Measurements from ENCODE around the gene NPY2R. TPM values are rescaled to one million over a fixed set of nuclear protein-coding genes. Genes with fewer than 3 reads are reported as not detected.

NPY2R gene
- total RNA-seq, 4 donors from 2014 or later = 0.62 TPM; not detected in 3

DNA sequence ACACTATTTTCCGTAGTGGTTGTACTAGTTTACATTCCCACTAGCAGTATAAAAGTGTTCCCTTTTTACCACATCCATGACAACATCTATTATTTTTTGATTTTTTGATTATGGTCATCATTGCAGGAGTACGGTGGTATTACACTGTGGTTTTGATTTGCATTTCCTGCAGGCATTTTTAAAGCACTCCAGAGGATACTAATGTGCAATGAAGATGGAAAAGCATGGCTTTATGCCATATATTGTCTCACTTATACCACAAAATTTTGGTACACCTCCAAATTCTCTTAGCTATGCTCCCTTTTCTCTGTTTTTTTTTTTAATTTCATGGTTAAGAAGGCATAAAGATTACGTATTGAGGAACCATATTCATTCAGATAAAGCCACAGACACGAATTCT, 35.1 kb upstream of the NPY2R start:
- Histone ChIP-seq H3K4me3 (no peak overlapping the region), H3K36me3 (no peaks in the 10 kb centered on the region), H3K27me3 (no peaks in the 10 kb centered on the region), H3K27ac (no peak overlapping the region), H3K4me1 (no peaks in the 10 kb centered on the region), H3K9me3 (no peaks in the 10 kb centered on the region)
- intact Hi-C loops (cut with DNase I; ENCODE audit: low total_unique reads) = no loop called here
- TF ChIP-seq, protein P1, sequence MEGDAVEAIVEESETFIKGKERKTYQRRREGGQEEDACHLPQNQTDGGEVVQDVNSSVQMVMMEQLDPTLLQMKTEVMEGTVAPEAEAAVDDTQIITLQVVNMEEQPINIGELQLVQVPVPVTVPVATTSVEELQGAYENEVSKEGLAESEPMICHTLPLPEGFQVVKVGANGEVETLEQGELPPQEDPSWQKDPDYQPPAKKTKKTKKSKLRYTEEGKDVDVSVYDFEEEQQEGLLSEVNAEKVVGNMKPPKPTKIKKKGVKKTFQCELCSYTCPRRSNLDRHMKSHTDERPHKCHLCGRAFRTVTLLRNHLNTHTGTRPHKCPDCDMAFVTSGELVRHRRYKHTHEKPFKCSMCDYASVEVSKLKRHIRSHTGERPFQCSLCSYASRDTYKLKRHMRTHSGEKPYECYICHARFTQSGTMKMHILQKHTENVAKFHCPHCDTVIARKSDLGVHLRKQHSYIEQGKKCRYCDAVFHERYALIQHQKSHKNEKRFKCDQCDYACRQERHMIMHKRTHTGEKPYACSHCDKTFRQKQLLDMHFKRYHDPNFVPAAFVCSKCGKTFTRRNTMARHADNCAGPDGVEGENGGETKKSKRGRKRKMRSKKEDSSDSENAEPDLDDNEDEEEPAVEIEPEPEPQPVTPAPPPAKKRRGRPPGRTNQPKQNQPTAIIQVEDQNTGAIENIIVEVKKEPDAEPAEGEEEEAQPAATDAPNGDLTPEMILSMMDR (IDR thresholded peaks at IDR 0.05) = no peak
- no peak for TF ChIP-seq POLR2A (IDR thresholded peaks at IDR 0.05)
- no peak for DNase-seq

DNA sequence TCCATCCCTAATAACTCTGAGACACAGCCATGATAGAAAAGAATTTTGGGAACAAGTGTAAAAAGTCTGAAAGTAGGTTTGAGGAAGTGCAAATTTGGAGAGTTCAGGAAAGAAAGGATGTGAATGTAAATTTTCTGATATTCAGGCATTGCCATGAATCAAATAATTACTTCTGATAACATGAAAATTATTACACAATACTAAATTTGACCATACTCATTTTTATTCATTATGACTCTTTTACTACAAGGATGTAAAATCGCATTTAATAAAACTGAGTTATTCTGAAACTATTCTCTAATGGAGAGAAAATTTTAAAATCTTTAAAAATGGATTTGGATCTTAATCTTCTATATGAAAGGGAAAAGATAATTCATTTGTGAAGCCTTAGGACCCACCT, 33.8 kb upstream of the NPY2R start:
- no peak overlapping the region for H3K4me3 ChIP-seq
- no peaks in the 10 kb centered on the region for H3K9me3 ChIP-seq
- DNase-seq = no peak
- TF ChIP-seq, protein P1 (IDR thresholded peaks at IDR 0.05) = no peak
- TF ChIP-seq POLR2A (IDR thresholded peaks at IDR 0.05) = no peak
- H3K36me3 ChIP-seq = no peaks in the 10 kb centered on the region
- no peak overlapping the region for H3K27ac ChIP-seq
- no peaks in the 10 kb centered on the region for H3K4me1 ChIP-seq
- H3K27me3 ChIP-seq = no peaks in the 10 kb centered on the region
- intact Hi-C loops (cut with DNase I; ENCODE audit: low total_unique reads) = no loop called here

DNA sequence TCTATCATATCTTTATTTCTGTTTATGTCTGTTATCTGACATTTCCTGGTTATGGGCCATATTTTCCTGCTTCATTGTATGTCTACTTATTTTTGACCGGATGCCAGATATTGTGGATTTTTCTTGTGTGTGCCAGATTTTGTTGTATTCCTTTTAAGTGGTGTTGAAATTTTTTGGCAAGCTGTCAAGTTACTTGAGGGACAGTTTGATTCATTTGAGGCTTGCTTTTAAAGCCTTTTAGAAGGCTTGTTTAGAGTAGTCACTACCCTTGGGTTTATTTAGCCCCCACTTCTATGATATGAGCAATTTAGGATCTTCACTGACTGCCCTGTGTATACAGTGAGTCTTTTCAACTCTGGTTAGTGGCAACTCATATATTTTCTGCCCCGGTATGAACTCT, 29.2 kb upstream of the NPY2R start:
- Histone ChIP-seq H3K36me3 (no peaks in the 10 kb centered on the region), H3K4me3 (no peak overlapping the region), H3K27me3 (no peaks in the 10 kb centered on the region), H3K27ac (no peak overlapping the region), H3K9me3 (no peaks in the 10 kb centered on the region), H3K4me1 (no peaks in the 10 kb centered on the region)
- no peak for DNase-seq
- intact Hi-C loops (cut with DNase I; ENCODE audit: low total_unique reads) = no loop called here
- TF ChIP-seq POLR2A (IDR thresholded peaks at IDR 0.05) = no peak
- TF ChIP-seq, protein P1 (IDR thresholded peaks at IDR 0.05) = no peak

DNA sequence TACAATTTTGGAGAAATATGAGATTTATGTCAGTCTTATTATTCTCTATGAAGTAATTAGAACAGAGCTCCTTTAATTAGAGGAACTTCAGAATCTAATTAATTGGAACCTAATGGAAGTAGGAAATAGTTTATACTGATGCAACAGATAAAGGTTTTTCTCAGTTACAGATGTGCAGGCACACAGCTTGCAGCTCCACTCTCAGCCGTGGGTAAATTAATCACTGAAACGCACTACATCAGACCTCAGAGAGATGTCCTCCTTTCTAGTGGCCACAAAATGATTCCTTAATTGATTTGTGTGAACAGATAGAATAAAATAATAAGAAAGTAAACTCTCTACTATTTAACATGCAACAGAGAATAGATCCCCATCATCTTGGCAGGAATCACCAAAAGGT, 21.5 kb upstream of the NPY2R start:
- Histone ChIP-seq H3K27me3 (no peaks in the 10 kb centered on the region), H3K36me3 (no peaks in the 10 kb centered on the region), H3K4me1 (no peaks in the 10 kb centered on the region), H3K9me3 (no peaks in the 10 kb centered on the region), H3K27ac (no peak overlapping the region), H3K4me3 (no peak overlapping the region)
- TF ChIP-seq, protein P1 (IDR thresholded peaks at IDR 0.05) = no peak
- no peak for TF ChIP-seq POLR2A (IDR thresholded peaks at IDR 0.05)
- intact Hi-C loops (cut with DNase I; ENCODE audit: low total_unique reads) = no loop called here
- DNase-seq = no peak

DNA sequence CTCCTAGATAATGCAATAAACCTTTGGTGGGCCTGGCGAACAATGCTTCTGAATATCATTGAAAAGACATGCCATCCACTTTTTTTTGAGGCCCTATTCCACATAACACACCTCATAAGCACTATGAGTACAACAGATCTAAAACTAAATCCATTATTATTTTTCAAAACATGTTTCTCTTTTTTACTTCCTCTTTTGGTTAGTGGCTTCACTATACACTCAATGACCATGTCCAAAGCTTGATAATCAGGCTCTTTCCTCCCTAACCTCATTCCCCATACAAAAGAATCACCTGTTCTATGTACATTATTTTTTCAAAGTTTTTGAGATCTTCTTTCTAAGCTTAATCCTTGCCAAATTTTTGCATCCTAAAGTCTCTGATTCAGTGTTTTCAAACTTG, 20.4 kb upstream of the NPY2R start:
- no peak for DNase-seq
- no peaks in the 10 kb centered on the region for H3K27me3 ChIP-seq
- H3K36me3 ChIP-seq = no peaks in the 10 kb centered on the region
- no peaks in the 10 kb centered on the region for H3K4me1 ChIP-seq
- no peak overlapping the region for H3K27ac ChIP-seq
- TF ChIP-seq, protein P1 (IDR thresholded peaks at IDR 0.05) = no peak
- TF ChIP-seq POLR2A (IDR thresholded peaks at IDR 0.05) = no peak
- no peak overlapping the region for H3K4me3 ChIP-seq
- no peaks in the 10 kb centered on the region for H3K9me3 ChIP-seq
- intact Hi-C loops (cut with DNase I; ENCODE audit: low total_unique reads) = no loop called here

Measured in uterus (tissue), 4 donors.